HG03571 (cell line): ENCODE data around the gene CAMK2D.
A peak's percentile ranks its signal among the peaks of the same experiment; 100 is the strongest.
"Not testable (repeated sequence)": the region's sequence is repeated elsewhere in the genome, so short reads cannot be mapped to it uniquely, and the experiment has no call there.

Experiments used
- ATAC-seq: cut with Tn5 transposase; IDR thresholded peaks from one replicate; pipeline ENCODE4 v1.9.1; 2021; ENCODE audit not compliant: unreplicated experiment

CAMK2D gene

GRCh38 chr4:113761620-113762185 lies at the start of gene CAMK2D:
Gene CAMK2D (minus strand): TSS chr4:113761738. CDS start chr4:113761068, 670 bp downstream.
- peak; percentile 43 for ATAC-seq

GRCh38 chr4:113810906-113811305 lies 49.4 kb upstream of the CAMK2D start:
- no peak for ATAC-seq

GRCh38 chr4:113809311-113809710 lies 47.8 kb upstream of the CAMK2D start:
- no peak for ATAC-seq

- ATAC-seq, result no peak
Observed at GRCh38 chr4:113806850-113807249, 45.3 kb upstream of the CAMK2D start.

- ATAC-seq, result no peak
Observed at GRCh38 chr4:113801882-113802281, 40.3 kb upstream of the CAMK2D start.

GRCh38 chr4:113796381-113796780 lies 34.8 kb upstream of the CAMK2D start:
- not testable (repeated sequence) for ATAC-seq

- ATAC-seq, result no peak
Observed at GRCh38 chr4:113790478-113790877, 28.9 kb upstream of the CAMK2D start.

- ATAC-seq, result no peak
Observed at GRCh38 chr4:113788888-113789287, 27.4 kb upstream of the CAMK2D start.

- ATAC-seq, result no peak
Observed at GRCh38 chr4:113785781-113786180, 24.2 kb upstream of the CAMK2D start.

GRCh38 chr4:113784497-113785250 lies 23.1 kb upstream of the CAMK2D start:
- no peak for ATAC-seq

- ATAC-seq, result no peak
Observed at GRCh38 chr4:113783701-113784100, 22.2 kb upstream of the CAMK2D start.

- ATAC-seq, result no peak
Observed at GRCh38 chr4:113783289-113783688, 21.8 kb upstream of the CAMK2D start.

- no peak for ATAC-seq
Observed at GRCh38 chr4:113781439-113782040, 20.0 kb upstream of the CAMK2D start.

GRCh38 chr4:113776679-113777078 lies 15.1 kb upstream of the CAMK2D start:
- ATAC-seq, result no peak

- no peak for ATAC-seq
Observed at GRCh38 chr4:113776016-113776415, 14.5 kb upstream of the CAMK2D start.

GRCh38 chr4:113773756-113774155 lies 12.2 kb upstream of the CAMK2D start:
- no peak for ATAC-seq

GRCh38 chr4:113773014-113773413 lies 11.5 kb upstream of the CAMK2D start:
- no peak for ATAC-seq

- no peak for ATAC-seq
Observed at GRCh38 chr4:113772319-113772718, 10.8 kb upstream of the CAMK2D start.

GRCh38 chr4:113769744-113770143 lies 8.2 kb upstream of the CAMK2D start:
- no peak for ATAC-seq

- ATAC-seq, result no peak
Observed at GRCh38 chr4:113768952-113769351, 7.4 kb upstream of the CAMK2D start.

- no peak for ATAC-seq
Observed at GRCh38 chr4:113766882-113767281, 5.3 kb upstream of the CAMK2D start.

GRCh38 chr4:113764720-113765264 lies 3.3 kb upstream of the CAMK2D start:
- ATAC-seq, result no peak
